Eye (tissue), 1 donor: ENCODE measurements around the gene ESYT1.
A peak's percentile ranks its signal among the peaks of the same experiment; 100 is the strongest.

Experiments
- DNase-seq: peaks from one replicate; pipeline ENCODE4 v3.0.0-alpha.2; 2015

Gene ESYT1

DNA sequence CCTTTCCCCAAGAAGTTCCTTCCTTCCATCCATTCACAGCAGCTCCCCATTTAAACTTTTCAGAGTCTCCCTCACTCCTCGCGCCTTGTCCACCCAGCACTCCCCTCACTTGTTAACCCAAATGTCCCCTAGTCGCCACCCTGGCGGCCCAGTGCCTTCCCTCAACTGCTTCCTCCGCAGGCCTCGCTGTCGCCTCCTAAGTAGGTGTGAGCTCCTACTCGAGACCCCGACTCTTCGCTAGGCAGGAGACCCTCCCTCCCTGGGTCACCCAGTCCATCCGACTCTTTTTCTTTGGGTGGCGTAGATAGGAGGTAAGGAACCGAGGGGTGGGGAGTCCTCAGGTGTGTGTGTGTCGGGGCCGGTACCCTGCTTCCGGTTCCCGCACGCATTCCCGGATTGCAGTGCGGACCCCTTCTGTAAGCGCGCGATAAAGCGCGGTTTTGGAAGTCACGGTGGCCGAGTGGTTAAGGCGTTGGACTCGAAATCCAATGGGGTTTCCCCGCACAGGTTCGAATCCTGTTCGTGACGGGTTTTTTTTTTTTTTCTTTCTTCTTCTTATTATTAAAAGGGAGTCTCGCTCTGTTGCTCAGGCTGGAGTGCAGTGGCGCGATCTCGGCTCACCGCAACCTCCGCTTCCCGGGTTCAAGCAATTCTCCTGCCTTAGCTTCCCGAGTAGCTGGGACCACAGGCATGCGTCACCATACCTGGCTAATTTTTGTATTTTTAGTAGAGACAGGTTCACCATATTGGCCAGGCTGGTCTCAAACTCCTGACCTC is 62.0 kb downstream of the ESYT1 start:
- DNase-seq = peak; percentile 98

DNA sequence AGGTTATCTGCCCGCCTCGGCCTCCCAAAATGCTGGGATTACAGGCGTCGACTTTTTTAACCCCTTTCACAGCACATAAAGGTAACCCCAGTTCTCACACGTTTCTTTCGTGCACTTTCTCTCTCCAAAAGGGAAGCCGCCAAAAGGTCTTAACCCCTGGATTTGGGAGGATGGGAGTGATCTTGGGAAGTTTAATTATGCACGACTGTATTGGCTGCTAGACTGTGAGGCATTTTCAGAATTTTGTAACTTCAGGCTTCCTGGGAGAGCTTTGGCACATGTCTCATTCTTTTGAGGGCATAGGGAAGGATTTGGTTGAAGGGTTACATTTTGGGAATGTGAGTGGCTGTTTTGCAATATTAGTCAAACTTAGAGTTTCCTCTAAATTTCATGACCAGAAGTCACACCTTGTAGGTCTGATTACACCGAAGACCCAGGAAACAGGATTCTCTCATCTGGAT is 62.7 kb downstream of the ESYT1 start:
- no peak for DNase-seq

DNA sequence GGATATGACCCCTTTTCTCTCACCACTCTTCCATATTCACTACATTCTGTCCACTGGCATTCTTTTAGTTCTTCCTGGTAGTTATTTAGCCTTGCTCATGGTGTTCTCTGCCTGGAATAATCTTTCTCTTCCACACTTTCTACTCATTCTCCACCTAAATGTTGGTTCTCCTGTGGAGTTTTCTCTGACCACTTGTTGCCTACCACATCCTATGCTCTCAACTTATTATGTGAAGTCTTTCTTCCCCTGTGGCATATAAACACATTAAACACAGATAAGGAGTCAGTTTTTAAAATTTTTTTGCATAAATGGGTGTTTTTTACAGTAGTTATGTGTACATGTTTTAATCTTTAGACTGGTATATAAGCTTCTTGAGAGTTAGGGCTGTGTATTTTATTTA is 64.5 kb downstream of the ESYT1 start:
- DNase-seq = no peak

DNA sequence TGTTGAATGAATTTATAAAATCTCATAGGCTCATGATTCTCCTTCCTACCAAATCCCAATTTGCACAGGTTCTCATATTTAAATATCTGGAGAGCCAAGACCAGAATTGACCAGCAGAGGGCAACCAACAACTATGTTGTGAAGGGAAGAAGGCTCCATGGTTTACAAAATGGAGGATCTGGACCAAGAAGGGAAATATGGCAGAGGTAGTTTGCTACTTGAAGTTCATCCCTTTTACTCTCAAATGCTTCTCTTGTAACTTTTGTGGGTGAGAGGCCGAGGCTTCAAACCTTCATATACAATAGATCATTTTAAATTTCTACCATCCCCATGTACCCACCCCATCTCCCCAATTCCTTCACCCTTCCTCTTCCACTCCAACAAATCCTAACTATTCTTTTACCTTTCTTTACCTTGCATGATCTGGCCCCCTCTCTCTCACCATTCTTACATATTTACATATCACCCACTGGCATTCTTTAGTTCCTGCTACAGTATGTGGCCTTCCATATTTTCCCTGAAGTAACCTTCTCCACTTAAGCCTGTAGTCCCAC is 65.0 kb downstream of the ESYT1 start:
- DNase-seq = peak; percentile 94
